HEK293 (cell line): ENCODE results near the gene VSIG10L.

Experiments
- BCL11A ChIP-seq: fragments of 450-650 bp; formaldehyde crosslinking; IDR thresholded peaks from 2 replicates; pipeline ENCODE4 v1.5.1; 2016; ENCODE audit warnings: low read depth, missing biosample characterization, missing genetic modification characterization
- EGR2 ChIP-seq: fragments of 450-650 bp; formaldehyde crosslinking; IDR thresholded peaks from 2 replicates; pipeline ENCODE4 v1.5.1; 2016; ENCODE audit warnings: low read depth, missing biosample characterization, missing genetic modification characterization
- GLI4 ChIP-seq: fragments of 450-650 bp; formaldehyde crosslinking; IDR thresholded peaks from 2 replicates; pipeline ENCODE4 v1.5.1; 2016; ENCODE audit warnings: missing biosample characterization, missing genetic modification characterization
- KLF8 ChIP-seq: fragments of 450-650 bp; formaldehyde crosslinking; IDR thresholded peaks from 2 replicates; pipeline ENCODE4 v1.5.1; 2016; ENCODE audit warnings: missing biosample characterization, missing genetic modification characterization
- OSR2 ChIP-seq: fragments of 450-650 bp; formaldehyde crosslinking; IDR thresholded peaks from 2 replicates; pipeline ENCODE4 v1.5.1; 2016; ENCODE audit warnings: missing biosample characterization, missing genetic modification characterization
- PRDM1 ChIP-seq: fragments of 450-650 bp; formaldehyde crosslinking; IDR thresholded peaks from 2 replicates; pipeline ENCODE4; 2016; ENCODE audit warnings: missing biosample characterization, missing genetic modification characterization
- SP2 ChIP-seq: fragments of 450-650 bp; formaldehyde crosslinking; IDR thresholded peaks from 2 replicates; pipeline ENCODE4 v1.5.1; 2016; ENCODE audit warnings: missing biosample characterization, missing genetic modification characterization
- SP3 ChIP-seq: fragments of 450-650 bp; formaldehyde crosslinking; IDR thresholded peaks from 2 replicates; pipeline ENCODE4 v1.5.1; 2016; ENCODE audit warnings: missing biosample characterization, missing genetic modification characterization
- TCF7L2 ChIP-seq: IDR thresholded peaks from 2 replicates; pipeline ENCODE4 v1.6.1; 2011; ENCODE audit warnings: low read depth, mild to moderate bottlenecking, inconsistent platforms, low read length, moderate library complexity, borderline replicate concordance
- WT1 ChIP-seq: fragments of 450-650 bp; formaldehyde crosslinking; IDR thresholded peaks from 2 replicates; pipeline ENCODE4 v1.5.1; 2016; ENCODE audit warnings: missing biosample characterization, missing genetic modification characterization
- ZBTB17 ChIP-seq: fragments of 450-650 bp; formaldehyde crosslinking; IDR thresholded peaks from 2 replicates; pipeline ENCODE4 v1.5.1; 2016; ENCODE audit warnings: missing biosample characterization, missing genetic modification characterization
- ZBTB20 ChIP-seq: fragments of 450-650 bp; formaldehyde crosslinking; IDR thresholded peaks from 2 replicates; pipeline ENCODE4 v1.5.1; 2016; ENCODE audit warnings: missing biosample characterization, missing genetic modification characterization
- ZBTB26 ChIP-seq: fragments of 450-650 bp; formaldehyde crosslinking; optimal IDR thresholded peaks from 2 replicates; pipeline ENCODE3; 2016; ENCODE audit warnings: missing biosample characterization, mild to moderate bottlenecking, missing genetic modification characterization
- ZBTB7A ChIP-seq: fragments of 450-650 bp; formaldehyde crosslinking; IDR thresholded peaks from 2 replicates; pipeline ENCODE4 v1.5.1; 2016; ENCODE audit warnings: low read depth, missing biosample characterization, missing genetic modification characterization
- ZIC2 ChIP-seq: fragments of 450-650 bp; formaldehyde crosslinking; IDR thresholded peaks from 2 replicates; pipeline ENCODE4 v1.5.1; 2016; ENCODE audit warnings: missing biosample characterization, missing genetic modification characterization
- ZNF114 ChIP-seq: fragments of 450-650 bp; formaldehyde crosslinking; IDR thresholded peaks from 2 replicates; pipeline ENCODE4 v1.5.0; 2017; ENCODE audit warnings: missing biosample characterization, missing genetic modification characterization
- ZNF133 ChIP-seq: fragments of 450-650 bp; formaldehyde crosslinking; IDR thresholded peaks from 2 replicates; pipeline ENCODE4 v1.5.1; 2016; ENCODE audit warnings: missing biosample characterization, missing genetic modification characterization
- ZNF175 ChIP-seq: fragments of 450-650 bp; formaldehyde crosslinking; IDR thresholded peaks from 2 replicates; pipeline ENCODE4 v1.5.1; 2016; ENCODE audit warnings: missing biosample characterization, missing genetic modification characterization
- ZNF211 ChIP-seq: fragments of 450-650 bp; formaldehyde crosslinking; IDR thresholded peaks from 2 replicates; pipeline ENCODE4 v1.5.1; 2016; ENCODE audit warnings: low read depth, missing biosample characterization, missing genetic modification characterization
- ZNF335 ChIP-seq: fragments of 450-650 bp; formaldehyde crosslinking; conservative IDR thresholded peaks from 2 replicates; pipeline ENCODE4 v1.5.1; 2016; ENCODE audit warnings: missing biosample characterization, missing genetic modification characterization
- ZNF433 ChIP-seq: fragments of 450-650 bp; formaldehyde crosslinking; IDR thresholded peaks from 2 replicates; pipeline ENCODE4 v1.5.1; 2016; ENCODE audit warnings: missing biosample characterization, missing genetic modification characterization, low read depth
- ZNF449 ChIP-seq: fragments of 450-650 bp; formaldehyde crosslinking; IDR thresholded peaks from 2 replicates; pipeline ENCODE4 v1.5.1; 2017; ENCODE audit warnings: missing biosample characterization, mild to moderate bottlenecking, missing genetic modification characterization, moderate library complexity
- ZNF48 ChIP-seq: fragments of 450-650 bp; formaldehyde crosslinking; IDR thresholded peaks from 2 replicates; pipeline ENCODE4 v1.5.1; 2016; ENCODE audit warnings: missing biosample characterization, missing genetic modification characterization
- ZNF488 ChIP-seq: fragments of 450-650 bp; formaldehyde crosslinking; IDR thresholded peaks from 2 replicates; pipeline ENCODE4 v1.5.1; 2016; ENCODE audit warnings: missing biosample characterization, missing genetic modification characterization
- ZNF626 ChIP-seq: fragments of 450-650 bp; sonication (Bioruptor Pico); formaldehyde crosslinking; IDR thresholded peaks from 2 replicates; pipeline ENCODE4 v1.5.1; 2018; ENCODE audit warnings: missing biosample characterization, missing genetic modification characterization, inconsistent platforms
- ZNF660 ChIP-seq: fragments of 450-650 bp; IDR thresholded peaks from 2 replicates; pipeline ENCODE4 v1.5.1; 2018; ENCODE audit warnings: missing biosample characterization, mild to moderate bottlenecking, missing genetic modification characterization
- ZNF692 ChIP-seq: fragments of 450-650 bp; formaldehyde crosslinking; IDR thresholded peaks from 2 replicates; pipeline ENCODE4 v1.5.1; 2016; ENCODE audit warnings: missing biosample characterization, missing genetic modification characterization
- ZNF785 ChIP-seq: fragments of 450-650 bp; formaldehyde crosslinking; IDR thresholded peaks from 2 replicates; pipeline ENCODE4 v1.5.1; 2016; ENCODE audit warnings: missing biosample characterization, missing genetic modification characterization
- ZNF843 ChIP-seq: fragments of 450-650 bp; formaldehyde crosslinking; IDR thresholded peaks from 2 replicates; pipeline ENCODE4 v1.5.1; 2016; ENCODE audit warnings: missing biosample characterization, missing genetic modification characterization
- ZSCAN4 ChIP-seq: fragments of 450-650 bp; formaldehyde crosslinking; IDR thresholded peaks from 2 replicates; pipeline ENCODE4 v1.5.1; 2017; ENCODE audit warnings: missing biosample characterization, missing genetic modification characterization
- TF ChIP-seq, protein P1 (sequence below): fragments of 450-650 bp; formaldehyde crosslinking; IDR thresholded peaks from 2 replicates; pipeline ENCODE4 v1.5.1; 2017; ENCODE audit warnings: missing biosample characterization, missing genetic modification characterization
- TF ChIP-seq, protein P2 (sequence below): fragments of 450-650 bp; formaldehyde crosslinking; IDR thresholded peaks from 2 replicates; pipeline ENCODE4 v1.5.1; 2017; ENCODE audit warnings: missing biosample characterization, missing genetic modification characterization

VSIG10L gene

GRCh38 chr19:51359294-51359693 is 17.4 kb upstream of the VSIG10L start (continued):
- TF ChIP-seq ZNF211 (tag by site-specific recombination) (no peak), GLI4 (no peak), ZNF114 (tag by site-specific recombination) (no peak), ZNF488 (tag by site-specific recombination) (no peak), BCL11A (tag by site-specific recombination) (no peak), SP3 (tag by site-specific recombination) (no peak), ZIC2 (tag by site-specific recombination) (no peak), ZNF175 (tag by site-specific recombination) (no peak), WT1 (tag by site-specific recombination) (0 out of 2 replicates have a peak, but pooled peaks have one; percentile 26), SP2 (no peak), ZNF335 (tag by site-specific recombination) (peak; percentile 38), ZNF48 (no peak), ZNF626 (tag by site-specific recombination) (no peak), ZBTB26 (tag by site-specific recombination) (no peak), KLF8 (tag by site-specific recombination) (0 out of 2 replicates have a peak, but pooled peaks have one; percentile 46), PRDM1 (tag by site-specific recombination) (no peak), OSR2 (tag by site-specific recombination) (peak; percentile 59; the same call in 1 of the 2 replicates), TCF7L2 (no peak), ZBTB17 (tag by site-specific recombination) (peak; percentile 20; the same call in 1 of the 2 replicates), ZNF692 (tag by site-specific recombination) (peak; percentile 96), ZNF843 (tag by site-specific recombination) (no peak), EGR2 (tag by site-specific recombination) (no peak), ZBTB20 (tag by site-specific recombination) (peak; percentile 66), ZNF660 (no peak), ZSCAN4 (tag by site-specific recombination) (no peak), ZNF449 (tag by site-specific recombination) (0 out of 2 replicates have a peak, but pooled peaks have one; percentile 21), ZBTB7A (no peak), ZNF785 (no peak), ZNF133 (tag by site-specific recombination) (no peak), ZNF433 (tag by site-specific recombination) (no peak)
- TF ChIP-seq, protein P1, sequence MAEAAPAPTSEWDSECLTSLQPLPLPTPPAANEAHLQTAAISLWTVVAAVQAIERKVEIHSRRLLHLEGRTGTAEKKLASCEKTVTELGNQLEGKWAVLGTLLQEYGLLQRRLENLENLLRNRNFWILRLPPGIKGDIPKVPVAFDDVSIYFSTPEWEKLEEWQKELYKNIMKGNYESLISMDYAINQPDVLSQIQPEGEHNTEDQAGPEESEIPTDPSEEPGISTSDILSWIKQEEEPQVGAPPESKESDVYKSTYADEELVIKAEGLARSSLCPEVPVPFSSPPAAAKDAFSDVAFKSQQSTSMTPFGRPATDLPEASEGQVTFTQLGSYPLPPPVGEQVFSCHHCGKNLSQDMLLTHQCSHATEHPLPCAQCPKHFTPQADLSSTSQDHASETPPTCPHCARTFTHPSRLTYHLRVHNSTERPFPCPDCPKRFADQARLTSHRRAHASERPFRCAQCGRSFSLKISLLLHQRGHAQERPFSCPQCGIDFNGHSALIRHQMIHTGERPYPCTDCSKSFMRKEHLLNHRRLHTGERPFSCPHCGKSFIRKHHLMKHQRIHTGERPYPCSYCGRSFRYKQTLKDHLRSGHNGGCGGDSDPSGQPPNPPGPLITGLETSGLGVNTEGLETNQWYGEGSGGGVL, result no peak; the same call in 1 of the 2 replicates
- TF ChIP-seq, protein P2, sequence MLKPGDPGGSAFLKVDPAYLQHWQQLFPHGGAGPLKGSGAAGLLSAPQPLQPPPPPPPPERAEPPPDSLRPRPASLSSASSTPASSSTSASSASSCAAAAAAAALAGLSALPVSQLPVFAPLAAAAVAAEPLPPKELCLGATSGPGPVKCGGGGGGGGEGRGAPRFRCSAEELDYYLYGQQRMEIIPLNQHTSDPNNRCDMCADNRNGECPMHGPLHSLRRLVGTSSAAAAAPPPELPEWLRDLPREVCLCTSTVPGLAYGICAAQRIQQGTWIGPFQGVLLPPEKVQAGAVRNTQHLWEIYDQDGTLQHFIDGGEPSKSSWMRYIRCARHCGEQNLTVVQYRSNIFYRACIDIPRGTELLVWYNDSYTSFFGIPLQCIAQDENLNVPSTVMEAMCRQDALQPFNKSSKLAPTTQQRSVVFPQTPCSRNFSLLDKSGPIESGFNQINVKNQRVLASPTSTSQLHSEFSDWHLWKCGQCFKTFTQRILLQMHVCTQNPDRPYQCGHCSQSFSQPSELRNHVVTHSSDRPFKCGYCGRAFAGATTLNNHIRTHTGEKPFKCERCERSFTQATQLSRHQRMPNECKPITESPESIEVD (tag by site-specific recombination), result no peak
